TTC549 (cell line): ENCODE results near the gene PTCH1.

Experiments
- FAIRE-seq: peaks from 2 replicates; lab custom pipeline; 2012; peaks lifted over from hg19 to GRCh38; lab: Jason Lieb, UNC

The PTCH1 gene

GRCh38 chr9:95437559-95437958 is 79.2 kb downstream of the PTCH1 start:
- FAIRE-seq, result no peak

GRCh38 chr9:95436416-95436815 is 80.4 kb downstream of the PTCH1 start:
- no peak for FAIRE-seq

- no peak for FAIRE-seq
These were observed 81.6 kb downstream of the PTCH1 start for GRCh38 chr9:95435074-95435728.

- FAIRE-seq, result no peak
These were observed 82.4 kb downstream of the PTCH1 start for GRCh38 chr9:95434116-95435073.

- FAIRE-seq, result no peak
These were observed 83.5 kb downstream of the PTCH1 start for GRCh38 chr9:95433096-95433819.

GRCh38 chr9:95431286-95431685 is 85.5 kb downstream of the PTCH1 start:
- no peak for FAIRE-seq

GRCh38 chr9:95429948-95430620 is 86.7 kb downstream of the PTCH1 start:
- FAIRE-seq, result no peak

- no peak for FAIRE-seq
These were observed 87.7 kb downstream of the PTCH1 start for GRCh38 chr9:95429096-95429495.

- no peak for FAIRE-seq
These were observed 90.7 kb downstream of the PTCH1 start for GRCh38 chr9:95425910-95426551.

GRCh38 chr9:95422650-95423049 is 94.1 kb downstream of the PTCH1 start:
- FAIRE-seq, result no peak

- FAIRE-seq, result no peak
These were observed 96.3 kb downstream of the PTCH1 start for GRCh38 chr9:95420518-95420917.

- no peak for FAIRE-seq
These were observed 97.3 kb downstream of the PTCH1 start for GRCh38 chr9:95419444-95419843.

- no peak for FAIRE-seq
These were observed 101.6 kb downstream of the PTCH1 start for GRCh38 chr9:95415158-95415557.

- FAIRE-seq, result no peak
These were observed 103.0 kb downstream of the PTCH1 start for GRCh38 chr9:95413793-95414192.

GRCh38 chr9:95411054-95411892 is 105.5 kb downstream of the PTCH1 start:
- no peak for FAIRE-seq

- FAIRE-seq, result no peak
These were observed 106.9 kb downstream of the PTCH1 start for GRCh38 chr9:95409650-95410426.

GRCh38 chr9:95407524-95407923 is 109.2 kb downstream of the PTCH1 start:
- FAIRE-seq, result no peak

- no peak for FAIRE-seq
These were observed 110.7 kb downstream of the PTCH1 start for GRCh38 chr9:95406121-95406520.

- FAIRE-seq, result no peak
These were observed 117.5 kb downstream of the PTCH1 start for GRCh38 chr9:95399261-95399660.
